Stimulated activated naive B cell treated with anti-CD40 and anti-IgM and Interleukin-4, amounts not matched to agents 10 μg/mL and 1 μg/mL and 100 μg/mL, for 72 hours (primary cell): ENCODE data around the gene CTTNBP2.

Source experiments
- ATAC-seq, 2 donors: fragments of 150-1000 bp; cut with Tn5 transposase; replicated peaks; 2 replicates each; pipeline ENCODE4 v1.10.0; 2021; ENCODE audit warnings: moderate library complexity in 1 of 2
- DNase-seq: peaks from one replicate; pipeline ENCODE4 v3.0.0; 2021
- H3K27ac Mint-ChIP-seq: one replicate; pipeline ENCODE4 v1.8.0; 2022; ENCODE audit warnings: mild to moderate bottlenecking, mixed read lengths
- H3K27me3 Mint-ChIP-seq, 2 donors: one replicate each; pipeline ENCODE4 v1.8.0; 2022; ENCODE audit warnings: mixed read lengths in 2 of 2
- H3K36me3 Mint-ChIP-seq, 2 donors: one replicate each; pipeline ENCODE4 v1.8.0; 2022; ENCODE audit warnings: mixed read lengths in 2 of 2, mild to moderate bottlenecking in 1 of 2
- H3K4me1 Mint-ChIP-seq, 2 donors: one replicate each; pipeline ENCODE4 v1.8.0; 2022; ENCODE audit warnings: mixed read lengths in 2 of 2, mild to moderate bottlenecking in 1 of 2
- H3K4me3 Mint-ChIP-seq, 2 donors: one replicate each; pipeline ENCODE4 v1.8.0; 2022; ENCODE audit warnings: mild to moderate bottlenecking in 2 of 2, mixed read lengths in 2 of 2, moderate library complexity in 1 of 2
- H3K9me3 Mint-ChIP-seq, 2 donors: one replicate each; pipeline ENCODE4 v1.8.0; 2022; ENCODE audit warnings: mixed read lengths in 2 of 2, mild to moderate bottlenecking in 1 of 2

CTTNBP2 gene

DNA sequence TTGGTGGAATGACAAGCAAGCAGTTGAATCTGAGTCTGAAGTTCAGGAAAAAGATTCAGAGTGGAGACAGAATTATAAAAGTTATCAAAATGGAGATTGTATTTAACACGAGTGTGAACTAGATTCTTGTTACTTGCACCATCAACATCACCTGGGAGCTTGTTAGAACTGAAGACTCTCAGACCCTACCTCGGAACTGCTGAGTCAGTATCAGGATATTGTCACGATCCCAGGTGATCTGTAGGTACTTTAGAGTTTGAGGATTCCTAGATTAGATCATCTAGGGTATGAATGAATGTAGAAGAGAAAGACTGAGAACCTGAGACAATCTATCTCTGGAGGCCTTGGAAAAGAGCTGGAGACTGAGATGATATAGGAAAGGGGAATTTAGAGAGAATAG, 194.1 kb downstream of the CTTNBP2 start:
- no peaks in the 10 kb centered on the region for H3K9me3 Mint-ChIP-seq
- no peaks in the 10 kb centered on the region for H3K27me3 Mint-ChIP-seq
- ATAC-seq (no peak), DNase-seq (no peak)
- no peaks in the 10 kb centered on the region for H3K4me1 Mint-ChIP-seq
- H3K27ac Mint-ChIP-seq = no peak overlapping the region
- H3K36me3 Mint-ChIP-seq = no peaks in the 10 kb centered on the region
- no peak overlapping the region for H3K4me3 Mint-ChIP-seq

DNA sequence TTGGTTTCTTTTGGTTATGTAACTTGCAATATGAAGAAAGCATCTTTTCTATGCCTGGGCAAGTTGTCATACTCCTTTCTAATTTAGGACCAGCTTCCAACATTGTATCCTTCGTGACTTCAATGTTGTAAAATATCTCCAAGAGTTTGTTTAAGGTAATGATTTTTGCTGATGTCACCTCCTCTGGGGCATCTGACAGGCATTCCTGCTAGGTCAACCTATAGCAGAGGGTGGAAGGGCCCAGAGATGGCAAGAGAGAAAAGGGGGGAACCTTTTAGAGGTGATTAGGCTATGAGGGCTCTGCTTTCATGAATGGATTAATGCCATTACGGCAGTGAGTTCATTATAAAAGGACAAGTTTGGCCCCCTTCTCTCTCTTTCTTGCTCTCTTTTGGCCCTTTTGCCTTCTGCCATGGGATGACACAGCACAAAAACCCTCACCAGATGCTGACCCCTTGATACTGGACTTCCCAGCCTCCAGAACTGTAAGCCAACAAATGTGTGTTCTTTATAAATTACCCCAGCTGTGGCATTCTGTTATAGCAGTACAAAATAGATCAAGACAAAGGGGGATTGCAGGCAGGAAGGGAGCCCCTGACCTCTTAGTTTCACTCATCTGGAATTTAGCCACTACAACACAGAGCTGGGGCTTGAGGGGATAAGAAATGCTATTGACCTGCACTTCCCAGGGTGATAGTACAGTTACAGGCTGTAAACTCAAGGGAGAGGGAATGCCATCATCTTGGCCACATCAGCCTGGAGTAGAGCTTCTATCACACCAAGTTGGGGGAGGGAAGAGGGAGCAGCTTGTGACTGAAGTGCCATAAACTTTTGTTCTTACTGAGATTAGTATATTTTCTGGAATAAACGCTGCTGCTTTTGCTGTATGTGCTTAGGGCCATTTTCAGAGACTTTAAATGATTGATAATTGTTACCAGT, 197.5 kb downstream of the CTTNBP2 start:
- Mint-ChIP-seq H3K9me3 (no peaks in the 10 kb centered on the region), H3K4me1 (no peaks in the 10 kb centered on the region), H3K4me3 (no peak overlapping the region), H3K36me3 (no peaks in the 10 kb centered on the region), H3K27ac (no peak overlapping the region), H3K27me3 (no peaks in the 10 kb centered on the region)
- DNase-seq = no peak
- no peak for ATAC-seq

DNA sequence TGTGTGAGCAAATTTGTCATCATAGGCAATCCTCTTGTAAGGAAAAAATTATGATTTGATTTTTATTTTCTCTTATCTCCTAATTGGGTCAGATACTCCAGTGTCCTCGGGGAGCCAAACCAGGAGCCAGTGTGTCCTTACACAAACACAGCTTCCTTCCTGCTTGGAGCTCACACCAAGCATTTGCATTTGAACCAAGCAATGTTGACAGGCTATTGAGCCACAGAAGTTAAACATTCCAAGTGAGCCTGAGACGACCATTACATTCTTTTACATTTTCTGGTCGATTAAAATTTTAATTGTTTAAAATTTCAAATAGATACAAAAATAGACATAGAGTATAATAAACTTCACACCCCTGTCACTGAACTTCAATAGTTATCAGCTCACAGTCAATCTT, 198.6 kb downstream of the CTTNBP2 start:
- no peak for DNase-seq
- H3K4me3 Mint-ChIP-seq = no peak overlapping the region

GRCh38 chr7:117673839-117674238, 199.4 kb downstream of the CTTNBP2 start:
- H3K36me3 Mint-ChIP-seq = no peaks in the 10 kb centered on the region
- H3K4me1 Mint-ChIP-seq = no peaks in the 10 kb centered on the region
- ATAC-seq = no peak
- no peak for DNase-seq
- no peak overlapping the region for H3K27ac Mint-ChIP-seq
- H3K4me3 Mint-ChIP-seq = no peak overlapping the region
- H3K27me3 Mint-ChIP-seq = no peaks in the 10 kb centered on the region
- no peaks in the 10 kb centered on the region for H3K9me3 Mint-ChIP-seq

More for the DNA sequence above, 198.6 kb downstream of the CTTNBP2 start:
- Mint-ChIP-seq H3K4me1 (no peaks in the 10 kb centered on the region), H3K27me3 (no peaks in the 10 kb centered on the region), H3K9me3 (no peaks in the 10 kb centered on the region), H3K36me3 (no peaks in the 10 kb centered on the region), H3K27ac (no peak overlapping the region)
- ATAC-seq = no peak

- H3K36me3 Mint-ChIP-seq = no peaks in the 10 kb centered on the region
- DNase-seq (no peak), ATAC-seq (no peak)
- no peak overlapping the region for H3K4me3 Mint-ChIP-seq
- no peak overlapping the region for H3K27ac Mint-ChIP-seq
- H3K9me3 Mint-ChIP-seq = no peaks in the 10 kb centered on the region
- no peaks in the 10 kb centered on the region for H3K4me1 Mint-ChIP-seq
- H3K27me3 Mint-ChIP-seq = no peaks in the 10 kb centered on the region
Observed at GRCh38 chr7:117673367-117673766, 199.9 kb downstream of the CTTNBP2 start.

GRCh38 chr7:117672453-117672852, 200.8 kb downstream of the CTTNBP2 start:
- ATAC-seq (no peak), DNase-seq (no peak)
- Mint-ChIP-seq H3K9me3 (no peaks in the 10 kb centered on the region), H3K4me3 (no peak overlapping the region), H3K27ac (no peak overlapping the region), H3K36me3 (no peaks in the 10 kb centered on the region), H3K4me1 (no peaks in the 10 kb centered on the region), H3K27me3 (no peaks in the 10 kb centered on the region)

- ATAC-seq (no peak), DNase-seq (no peak)
- Mint-ChIP-seq H3K27ac (no peak overlapping the region), H3K4me1 (no peaks in the 10 kb centered on the region), H3K4me3 (no peak overlapping the region), H3K9me3 (no peaks in the 10 kb centered on the region), H3K36me3 (no peaks in the 10 kb centered on the region), H3K27me3 (no peaks in the 10 kb centered on the region)
Observed at GRCh38 chr7:117669818-117670217, 203.4 kb downstream of the CTTNBP2 start.

- Mint-ChIP-seq H3K9me3 (no peaks in the 10 kb centered on the region), H3K27me3 (no peaks in the 10 kb centered on the region), H3K4me1 (no peaks in the 10 kb centered on the region), H3K36me3 (no peaks in the 10 kb centered on the region), H3K4me3 (no peak overlapping the region), H3K27ac (no peak overlapping the region)
- ATAC-seq (no peak), DNase-seq (no peak)
Observed at GRCh38 chr7:117667456-117667855, 205.8 kb downstream of the CTTNBP2 start.

DNA sequence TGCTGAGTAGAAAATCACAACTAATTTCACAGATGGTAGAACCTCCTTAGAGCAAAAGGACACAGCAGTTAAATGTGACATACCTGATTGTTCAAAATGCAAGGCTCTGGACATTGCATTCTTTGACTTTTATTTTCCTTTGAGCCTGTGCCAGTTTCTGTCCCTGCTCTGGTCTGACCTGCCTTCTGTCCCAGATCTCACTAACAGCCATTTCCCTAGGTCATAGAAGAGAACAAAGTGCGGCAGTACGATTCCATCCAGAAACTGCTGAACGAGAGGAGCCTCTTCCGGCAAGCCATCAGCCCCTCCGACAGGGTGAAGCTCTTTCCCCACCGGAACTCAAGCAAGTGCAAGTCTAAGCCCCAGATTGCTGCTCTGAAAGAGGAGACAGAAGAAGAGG, 206.6 kb downstream of the CTTNBP2 start:
- no peaks in the 10 kb centered on the region for H3K36me3 Mint-ChIP-seq
- H3K4me3 Mint-ChIP-seq = no peak overlapping the region
- H3K27ac Mint-ChIP-seq = no peak overlapping the region

GRCh38 chr7:117666031-117666430, 207.2 kb downstream of the CTTNBP2 start:
- Mint-ChIP-seq H3K36me3 (no peaks in the 10 kb centered on the region), H3K4me1 (no peaks in the 10 kb centered on the region), H3K27me3 (no peaks in the 10 kb centered on the region), H3K9me3 (no peaks in the 10 kb centered on the region), H3K4me3 (no peak overlapping the region), H3K27ac (no peak overlapping the region)
- no peak for ATAC-seq
- DNase-seq = no peak

More for the DNA sequence above, 206.6 kb downstream of the CTTNBP2 start:
- no peak for ATAC-seq
- H3K9me3 Mint-ChIP-seq = no peaks in the 10 kb centered on the region
- no peaks in the 10 kb centered on the region for H3K27me3 Mint-ChIP-seq
- no peaks in the 10 kb centered on the region for H3K4me1 Mint-ChIP-seq
- DNase-seq = no peak

DNA sequence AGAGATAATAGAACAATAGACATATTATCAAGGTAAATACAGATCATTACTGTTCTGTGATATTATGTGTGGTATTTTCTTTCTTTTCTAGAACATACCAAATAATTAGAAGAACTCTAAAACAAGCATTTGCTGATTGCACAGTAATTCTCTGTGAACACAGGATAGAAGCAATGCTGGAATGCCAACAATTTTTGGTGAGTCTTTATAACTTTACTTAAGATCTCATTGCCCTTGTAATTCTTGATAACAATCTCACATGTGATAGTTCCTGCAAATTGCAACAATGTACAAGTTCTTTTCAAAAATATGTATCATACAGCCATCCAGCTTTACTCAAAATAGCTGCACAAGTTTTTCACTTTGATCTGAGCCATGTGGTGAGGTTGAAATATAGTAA, 207.9 kb downstream of the CTTNBP2 start:
- H3K9me3 Mint-ChIP-seq = no peaks in the 10 kb centered on the region
- H3K36me3 Mint-ChIP-seq = no peaks in the 10 kb centered on the region
- no peaks in the 10 kb centered on the region for H3K27me3 Mint-ChIP-seq
- no peaks in the 10 kb centered on the region for H3K4me1 Mint-ChIP-seq
- DNase-seq (no peak), ATAC-seq (no peak)
- no peak overlapping the region for H3K4me3 Mint-ChIP-seq
- no peak overlapping the region for H3K27ac Mint-ChIP-seq

- no peak for DNase-seq
- H3K27ac Mint-ChIP-seq = no peak overlapping the region
- H3K36me3 Mint-ChIP-seq = no peaks in the 10 kb centered on the region
- no peak for ATAC-seq
- no peaks in the 10 kb centered on the region for H3K9me3 Mint-ChIP-seq
- H3K4me3 Mint-ChIP-seq = no peak overlapping the region
- H3K4me1 Mint-ChIP-seq = no peaks in the 10 kb centered on the region
- no peaks in the 10 kb centered on the region for H3K27me3 Mint-ChIP-seq
Observed at GRCh38 chr7:117664047-117664446, 209.2 kb downstream of the CTTNBP2 start.

- Mint-ChIP-seq H3K4me1 (no peaks in the 10 kb centered on the region), H3K27me3 (no peaks in the 10 kb centered on the region), H3K27ac (no peak overlapping the region), H3K4me3 (no peak overlapping the region), H3K36me3 (no peaks in the 10 kb centered on the region), H3K9me3 (peaks cover 0 to 5% of the 10 kb centered on the region in 2 donors)
- ATAC-seq (no peak), DNase-seq (no peak)
Observed at GRCh38 chr7:117661328-117661727, 211.9 kb downstream of the CTTNBP2 start.
